ENCODE measurements around the gene PRICKLE1.

GRCh38 chr12:42484996-42485395 is 104.5 kb downstream of the PRICKLE1 start:
- no peak for TF ChIP-seq POLR2A (IDR thresholded peaks at IDR 0.05; ENCODE audit: low read depth, low read length)
- no peak for TF ChIP-seq EZH2 (IDR thresholded peaks at IDR 0.05; ENCODE audit: borderline replicate concordance, low read depth, low read length, severe bottlenecking)

All from endothelial cell of umbilical vein (primary cell).